Cardiac muscle cell (in vitro differentiated cells and primary cell): ENCODE measurements around the gene HEY2. TPM values are rescaled to one million over a fixed set of nuclear protein-coding genes. Genes with fewer than 3 reads are reported as not detected.

Source experiments
- DNase-seq, 2 donors: peaks; one replicate each; pipeline versions ENCODE4 v3.0.0 to v3.0.0-alpha.2; 2010 to 2017; ENCODE audit warnings: low read depth in 1 of 2, low spot score in 1 of 2
- H3K27ac ChIP-seq: fragments of 200-600 bp; sonication (generic); 2 replicates; pipeline ENCODE4 v1.5.1; 2016
- H3K27me3 ChIP-seq: fragments of 200-600 bp; sonication (generic); 2 replicates; pipeline ENCODE4 v1.6.0; 2016; ENCODE audit warnings: control low read depth
- H3K36me3 ChIP-seq: fragments of 200-600 bp; sonication (generic); 2 replicates; pipeline ENCODE4 v1.5.1; 2016; ENCODE audit warnings: control low read depth
- H3K4me1 ChIP-seq: fragments of 200-600 bp; sonication (generic); 2 replicates; pipeline ENCODE4 v1.8.1; 2017; ENCODE audit warnings: low read depth, mild to moderate bottlenecking, mixed run types
- H3K4me3 ChIP-seq: fragments of 200-600 bp; sonication (generic); 2 replicates; pipeline ENCODE4 v1.5.1; 2016; ENCODE audit warnings: mild to moderate bottlenecking
- H3K9me3 ChIP-seq: fragments of 200-600 bp; sonication (generic); 2 replicates; pipeline ENCODE4 v1.5.1; 2017; ENCODE audit warnings: low read depth, mild to moderate bottlenecking, control low read depth
- CTCF ChIP-seq: IDR thresholded peaks from 2 replicates; pipeline ENCODE4 v1.5.1; 2012; ENCODE audit warnings: low read depth, mild to moderate bottlenecking, low read length
- polyA plus RNA-seq: library from polyadenylated mRNA; unstranded; fragments of >200 nt; fragmentation: Nextera tagmentation; extraction: Ambion mirVana; gene quantifications from 2 replicates; pipeline ENCODE4 v1.2.1, GENCODE V29; 2016
- total RNA-seq: library from RNA; depleted of rRNA; stranded (reverse); fragments of >200 nt; gene quantifications from 2 replicates; pipeline ENCODE4 v1.2.3, GENCODE V29; 2016

Gene HEY2
- total and polyA plus RNA-seq, 2 experiments from 2014 or later = 54.1 to 73.8 TPM

GRCh38 chr6:125738276-125738675 lies 11.2 kb upstream of the HEY2 start:
- Histone ChIP-seq H3K9me3 (no peaks in the 10 kb centered on the region), H3K36me3 (no peaks in the 10 kb centered on the region), H3K27ac (no peak overlapping the region), H3K4me3 (no peak overlapping the region), H3K27me3 (no peaks in the 10 kb centered on the region), H3K4me1 (no peaks in the 10 kb centered on the region)
- DNase-seq = no peak
- TF ChIP-seq CTCF = no peak

- no peaks in the 10 kb centered on the region for H3K36me3 ChIP-seq
- H3K27me3 ChIP-seq = no peaks in the 10 kb centered on the region
- H3K27ac ChIP-seq = no peak overlapping the region
- DNase-seq = no peak
- H3K4me1 ChIP-seq = no peaks in the 10 kb centered on the region
- no peaks in the 10 kb centered on the region for H3K9me3 ChIP-seq
- TF ChIP-seq CTCF = no peak
- no peak overlapping the region for H3K4me3 ChIP-seq
These were observed 10.1 kb upstream of the HEY2 start for GRCh38 chr6:125739364-125739763.

GRCh38 chr6:125741336-125741735 lies 8.1 kb upstream of the HEY2 start:
- DNase-seq = no peak
- peaks cover 15% of the 10 kb centered on the region for H3K4me1 ChIP-seq
- H3K27me3 ChIP-seq = peaks cover 6% of the 10 kb centered on the region
- H3K4me3 ChIP-seq = no peak overlapping the region
- no peak for TF ChIP-seq CTCF
- H3K36me3 ChIP-seq = no peaks in the 10 kb centered on the region
- H3K9me3 ChIP-seq = no peaks in the 10 kb centered on the region
- H3K27ac ChIP-seq = no peak overlapping the region

- H3K9me3 ChIP-seq = no peaks in the 10 kb centered on the region
- peaks cover 15% of the 10 kb centered on the region for H3K4me1 ChIP-seq
- TF ChIP-seq CTCF = no peak
- no peaks in the 10 kb centered on the region for H3K36me3 ChIP-seq
- H3K27ac ChIP-seq = no peak overlapping the region
- H3K4me3 ChIP-seq = no peak overlapping the region
- no peak for DNase-seq
- peaks cover 9% of the 10 kb centered on the region for H3K27me3 ChIP-seq
These were observed 7.4 kb upstream of the HEY2 start for GRCh38 chr6:125742024-125742423.

GRCh38 chr6:125742464-125743120 lies 6.8 kb upstream of the HEY2 start:
- TF ChIP-seq CTCF = no peak
- Histone ChIP-seq H3K27ac (no peak overlapping the region), H3K27me3 (peaks cover 11% of the 10 kb centered on the region), H3K4me1 (peaks cover 15% of the 10 kb centered on the region), H3K36me3 (no peaks in the 10 kb centered on the region), H3K4me3 (no peak overlapping the region), H3K9me3 (no peaks in the 10 kb centered on the region)
- no peak for DNase-seq
